ENCODE results near the gene MAML2.

- no peak for TF ChIP-seq CTCF (conservative IDR thresholded peaks at IDR 0.05)
- no peak for TF ChIP-seq ZFX (IDR thresholded peaks at IDR 0.05)
Measured at GRCh38 chr11:96303064-96303463, 39.9 kb downstream of the MAML2 start.

Data from C4-2B (cell line).